H1 (cell line): ENCODE measurements around the gene CBFA2T2. TPM values are rescaled to one million over a fixed set of nuclear protein-coding genes. Genes with fewer than 3 reads are reported as not detected.

Experiments used
- CTCF ChIA-PET: fragments of 300-600 bp; sonication (Branson Sonifier 250); formaldehyde crosslinking; loops from one replicate; lab custom pipeline; 2021; ENCODE audit not compliant: partially characterized antibody; lab: Charles Lee
- POLR2A ChIA-PET: fragments of 300-600 bp; sonication (Branson Sonifier 250); formaldehyde crosslinking; loops from one replicate; lab custom pipeline; 2021; ENCODE audit warnings: inconsistent platforms; ENCODE audit not compliant: partially characterized antibody; lab: Charles Lee
- DNase-seq, 2 experiments: peaks; one replicate each; pipeline versions ENCODE4 v3.0.0 to v3.0.0-alpha.2; 2010 to 2022; ENCODE audit warnings: low spot score in 2 of 2, low read depth in 1 of 2, mixed read lengths in 1 of 2
- FAIRE-seq: peaks from 2 replicates; lab custom pipeline; 2011; peaks lifted over from hg19 to GRCh38; lab: Jason Lieb, UNC
- H2AFZ ChIP-seq: 2 replicates; pipeline ENCODE4 v1.8.1; 2012; ENCODE audit warnings: low read length, inconsistent platforms
- H2AK5ac ChIP-seq: 2 replicates; pipeline ENCODE4 v1.6.1; 2013; ENCODE audit warnings: low read depth, low read length
- H2BK120ac ChIP-seq: replicated peaks from 2 replicates; pipeline ENCODE3; 2013; ENCODE audit warnings: low read depth, low read length, inconsistent platforms
- H2BK12ac ChIP-seq: 2 replicates; pipeline ENCODE4 v1.6.1; 2013; ENCODE audit warnings: low read depth, low read length
- H2BK15ac ChIP-seq: 2 replicates; pipeline ENCODE4 v1.6.1; 2013; ENCODE audit warnings: low read length
- H2BK20ac ChIP-seq: 2 replicates; pipeline ENCODE4 v1.6.1; 2013; ENCODE audit warnings: low read length
- H2BK5ac ChIP-seq: 2 replicates; pipeline ENCODE4 v1.6.1; 2013; ENCODE audit warnings: low read depth, low read length
- H3K14ac ChIP-seq: 2 replicates; pipeline ENCODE4 v1.6.1; 2013; ENCODE audit warnings: inconsistent platforms; ENCODE audit not compliant: insufficient read length
- H3K18ac ChIP-seq: 2 replicates; pipeline ENCODE4 v1.6.1; 2013; ENCODE audit warnings: low read length; ENCODE audit errors: extremely low read depth
- H3K23ac ChIP-seq: 2 replicates; pipeline ENCODE4 v1.6.1; 2013; ENCODE audit warnings: inconsistent platforms; ENCODE audit not compliant: insufficient read length
- H3K23me2 ChIP-seq: 2 replicates; pipeline ENCODE4 v1.6.1; 2013; ENCODE audit warnings: low read depth, low read length
- H3K27ac ChIP-seq: 2 replicates; pipeline ENCODE4 v1.6.1; 2011; ENCODE audit warnings: low read depth, low read length, inconsistent platforms
- H3K27me3 ChIP-seq, 4 experiments: replicated peaks in 1 of 4; 1 replicate in 1 of 4; 2 replicates in 3 of 4; pipeline versions ENCODE4 v1.6.1 to v1.8.1; 2011 to 2013; ENCODE audit warnings: low read length in 3 of 4, mild to moderate bottlenecking in 3 of 4, inconsistent platforms in 2 of 4, mixed read lengths in 2 of 4, moderate library complexity in 1 of 4; ENCODE audit not compliant: control insufficient read depth in 3 of 4, insufficient read depth in 3 of 4; ENCODE audit errors: extremely low read depth in 1 of 4
- H3K36me3 ChIP-seq, 4 experiments: 2 replicates each; pipeline versions ENCODE4 v1.6.1 to v1.8.1; 2011 to 2013; ENCODE audit warnings: mild to moderate bottlenecking in 4 of 4, low read length in 3 of 4, moderate library complexity in 2 of 4, control low read depth in 1 of 4, inconsistent platforms in 1 of 4; ENCODE audit not compliant: insufficient read depth in 4 of 4, control insufficient read depth in 2 of 4
- H3K4ac ChIP-seq: replicated peaks from 2 replicates; pipeline ENCODE3; 2013; ENCODE audit warnings: low read length, low read depth, mixed read lengths, inconsistent platforms; ENCODE audit not compliant: insufficient read length
- H3K4me1 ChIP-seq, 4 experiments: replicated peaks in 1 of 4; 1 replicate in 1 of 4; 2 replicates in 3 of 4; pipeline versions ENCODE4 v1.6.1 to v1.8.1; 2011 to 2013; ENCODE audit warnings: low read length in 3 of 4, inconsistent platforms in 2 of 4, mixed read lengths in 1 of 4; ENCODE audit not compliant: insufficient read depth in 4 of 4, control insufficient read depth in 3 of 4
- H3K4me2 ChIP-seq, 2 experiments: 2 replicates each; pipeline versions ENCODE4 v1.6.1 to v1.8.1; 2011 to 2013; ENCODE audit warnings: low read depth in 2 of 2, low read length in 2 of 2, control low read depth in 1 of 2, inconsistent platforms in 1 of 2, mild to moderate bottlenecking in 1 of 2; ENCODE audit not compliant: insufficient read depth in 1 of 2
- H3K4me3 ChIP-seq, 4 experiments: fragments of 200-600, 300-600 bp in 1 of 4; sonication (generic), shearing (Covaris generic), sonication (Bioruptor Twin) in 1 of 4; 2 replicates each; pipeline versions ENCODE4 v1.5.1 to v1.8.1; 2011 to 2016; ENCODE audit warnings: low read length in 4 of 4, low read depth in 3 of 4, control low read depth in 2 of 4, inconsistent platforms in 2 of 4, mild to moderate bottlenecking in 2 of 4, mixed read lengths in 1 of 4, moderate library complexity in 1 of 4; ENCODE audit not compliant: insufficient read depth in 2 of 4; ENCODE audit errors: extremely low read depth in 1 of 4
- H3K56ac ChIP-seq: replicated peaks from 2 replicates; pipeline ENCODE3; 2013; ENCODE audit warnings: low read depth, mild to moderate bottlenecking, mixed read lengths, low read length, inconsistent platforms; ENCODE audit not compliant: insufficient read length
- H3K79me1 ChIP-seq: 2 replicates; pipeline ENCODE4 v1.6.1; 2013; ENCODE audit warnings: low read depth, low read length, control low read depth
- H3K79me2 ChIP-seq, 2 experiments: 2 replicates each; pipeline versions ENCODE4 v1.6.1 to v1.8.1; 2012 to 2013; ENCODE audit warnings: low read length in 2 of 2, mild to moderate bottlenecking in 2 of 2, inconsistent platforms in 1 of 2; ENCODE audit not compliant: insufficient read depth in 2 of 2, control insufficient read depth in 1 of 2
- H3K9ac ChIP-seq, 4 experiments: replicated peaks in 1 of 4; 1 replicate in 1 of 4; 2 replicates in 3 of 4; pipeline versions ENCODE4 v1.6.1 to v1.8.1; 2011 to 2013; ENCODE audit warnings: low read depth in 3 of 4, low read length in 3 of 4, control low read depth in 2 of 4, mild to moderate bottlenecking in 2 of 4, moderate library complexity in 2 of 4, inconsistent platforms in 1 of 4; ENCODE audit errors: extremely low read depth in 1 of 4
- H3K9me3 ChIP-seq, 2 experiments: 2 replicates each; pipeline versions ENCODE4 v1.6.1 to v1.8.1; 2012 to 2013; ENCODE audit warnings: mild to moderate bottlenecking in 2 of 2, moderate library complexity in 2 of 2, control low read depth in 1 of 2, inconsistent platforms in 1 of 2, low read depth in 1 of 2, low read length in 1 of 2, mixed read lengths in 1 of 2; ENCODE audit not compliant: insufficient read depth in 2 of 2
- H4K20me1 ChIP-seq, 2 experiments: replicated peaks in 1 of 2; 2 replicates each; pipeline versions ENCODE3 to v1.8.1; 2011 to 2013; ENCODE audit warnings: inconsistent platforms in 2 of 2, low read length in 2 of 2, mild to moderate bottlenecking in 1 of 2; ENCODE audit not compliant: insufficient read depth in 2 of 2, control insufficient read depth in 1 of 2
- H4K5ac ChIP-seq: 2 replicates; pipeline ENCODE4 v1.6.1; 2013; ENCODE audit warnings: low read length, low read depth, mixed read lengths, inconsistent platforms; ENCODE audit not compliant: insufficient read length
- H4K8ac ChIP-seq: 2 replicates; pipeline ENCODE4 v1.8.0; 2013; ENCODE audit warnings: mild to moderate bottlenecking, moderate library complexity, low read length, inconsistent platforms; ENCODE audit not compliant: insufficient read depth; ENCODE audit errors: extremely low read depth
- H4K91ac ChIP-seq: replicated peaks from 2 replicates; pipeline ENCODE3; 2013; ENCODE audit warnings: low read length, mixed read lengths, inconsistent platforms; ENCODE audit not compliant: insufficient read length
- BCL11A ChIP-seq, 2 experiments: IDR thresholded peaks; one replicate each; pipeline ENCODE4 v1.6.1; 2011; ENCODE audit warnings: low read depth in 2 of 2, low read length in 2 of 2, mild to moderate bottlenecking in 2 of 2
- CBX5 ChIP-seq: fragments of 300-800, 300-1000 bp; sonication (generic); IDR thresholded peaks from 2 replicates; pipeline ENCODE4 v1.7.1; 2016; ENCODE audit warnings: antibody characterized with exemption, low read length, low read depth
- CBX8 ChIP-seq: fragments of 300-800, 300-1000 bp; sonication (generic); IDR thresholded peaks from 2 replicates; pipeline ENCODE4 v1.7.1; 2016; ENCODE audit warnings: low read depth, low read length, borderline replicate concordance
- CREB1 ChIP-seq: IDR thresholded peaks from 2 replicates; pipeline ENCODE4 v1.6.1; 2012; ENCODE audit warnings: inconsistent platforms
- EZH2 ChIP-seq: fragments of 200-600 bp; sonication (generic); IDR thresholded peaks from 2 replicates; pipeline ENCODE4 v1.7.1; 2012; ENCODE audit warnings: low read depth, mild to moderate bottlenecking, moderate library complexity, low read length, inconsistent platforms; ENCODE audit not compliant: severe bottlenecking
- HDAC2 ChIP-seq, 2 experiments: fragments of 300-600 bp in 1 of 2; sonication (generic) in 1 of 2; IDR thresholded peaks; 2 replicates each; pipeline ENCODE4 v1.6.1; 2011 to 2012; ENCODE audit warnings: low read depth in 2 of 2, low read length in 2 of 2, mild to moderate bottlenecking in 2 of 2, moderate library complexity in 2 of 2, borderline replicate concordance in 1 of 2, inconsistent platforms in 1 of 2
- JUND ChIP-seq: IDR thresholded peaks from 2 replicates; pipeline ENCODE4 v1.6.1; 2011; ENCODE audit warnings: mild to moderate bottlenecking, improper control_type of control experiment, low read length
- KDM1A ChIP-seq: fragments of 200-600, 300-600 bp; sonication (generic); IDR thresholded peaks from 2 replicates; pipeline ENCODE4 v1.7.1; 2016; ENCODE audit warnings: mild to moderate bottlenecking, low read length, borderline replicate concordance
- POLR2A ChIP-seq, 2 experiments: IDR thresholded peaks; 1 replicate in 1 of 2; 2 replicates in 1 of 2; pipeline ENCODE4 v1.6.1; 2011; ENCODE audit warnings: low read depth in 2 of 2, low read length in 2 of 2, mild to moderate bottlenecking in 2 of 2; ENCODE audit errors: control extremely low read depth in 1 of 2
- SUZ12 ChIP-seq: fragments of 200-600 bp; sonication (generic); IDR thresholded peaks from 2 replicates; pipeline ENCODE4 v1.6.1; 2012; ENCODE audit warnings: mild to moderate bottlenecking, inconsistent platforms, low read length, moderate library complexity, mixed read lengths
- WGBS, 2 experiments: shearing (Covaris generic) in 1 of 2; methylation state at CpG; one replicate each; pipeline versions ENCODE4 v1.1.6 to v1.1.7; 2013 to 2015; ENCODE audit warnings: low lambda C conversion rate in 2 of 2, mixed read lengths in 2 of 2, inconsistent platforms in 1 of 2, low coverage in 1 of 2, missing lambda C conversion rate in 1 of 2; ENCODE audit not compliant: insufficient replicate concordance in 2 of 2, insufficient coverage in 1 of 2, insufficient read length in 1 of 2; ENCODE audit errors: extremely low coverage in 1 of 2, missing lambda C conversion rate in 1 of 2; 5-methylcytosine and 5-hydroxymethylcytosine counted together
- polyA plus RNA-seq, 7 experiments: library from polyadenylated mRNA; depleted of rRNA in 3 of 7; stranded (reverse) in 5 of 7; unstranded in 2 of 7; fragments of >200 nt in 5 of 7; fragments of 200-250 nt in 2 of 7; gene quantifications; 1 replicate in 5 of 7; 2 replicates in 1 of 7; 4 replicates in 1 of 7; pipeline versions ENCODE4 v1.2.1 to v1.2.3, GENCODE V29; 2011 to 2013; ENCODE audit warnings: missing spikeins in 2 of 7, mixed read lengths in 2 of 7
- total RNA-seq: library from RNA; stranded (reverse); fragmentation: NEBNext Ultra II Directional; extraction: Animal tissue kit (Norgen Biotek cat#: 25700); gene quantifications from 2 replicates; pipeline ENCODE4 v1.2.1, GENCODE V29; 2021
- TF ChIP-seq, protein P1 (sequence below): IDR thresholded peaks from 2 replicates; pipeline ENCODE4 v1.6.1; 2011; ENCODE audit warnings: low read depth, mild to moderate bottlenecking, low read length; ENCODE audit not compliant: insufficient read depth

Gene CBFA2T2
- total and polyA plus RNA-seq, 2 of the 8 experiments (the other 6 are each of a cell fraction or from before 2014, with no cell fraction given) = 11.6 to 12.9 TPM

DNA sequence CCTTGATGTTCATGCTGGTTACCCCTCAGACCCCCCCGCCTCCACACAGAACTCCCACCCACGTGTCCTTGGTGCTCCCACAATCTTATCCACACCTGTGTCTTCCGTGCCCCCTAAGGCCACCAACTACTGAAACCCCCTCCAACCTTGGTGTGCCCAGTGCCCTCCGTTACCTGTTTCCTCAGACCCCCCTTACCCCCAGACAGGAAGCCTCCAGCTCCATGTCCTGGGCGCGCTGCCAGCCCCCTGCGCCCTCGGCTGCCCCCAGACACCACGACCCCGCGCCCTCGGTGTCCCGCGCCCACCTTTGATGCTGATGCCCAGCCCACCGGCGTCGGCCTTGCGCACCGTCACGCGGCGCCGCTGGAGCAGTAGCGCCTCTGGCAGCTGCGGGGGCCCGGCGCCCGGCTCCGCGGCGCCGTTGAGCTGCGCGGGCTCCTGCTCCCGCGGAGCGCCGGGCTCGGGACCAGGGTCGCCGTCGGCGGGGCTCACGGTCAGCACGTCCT, 46.8 kb upstream of the CBFA2T2 start:
- Histone ChIP-seq H4K8ac (peak overlapping the region; percentile 71), H4K20me1 (peaks cover 0 to 4% of the 10 kb centered on the region in 2 experiments), H3K79me2 (no peaks in the 10 kb centered on the region), H3K4me2 (peak overlapping the region; percentile 49 to 93), H2AK5ac (no peak overlapping the region), H3K23ac (no peak overlapping the region), H3K27me3 (peaks cover 3 to 18% (median 15%) of the 10 kb centered on the region in 4 experiments), H2BK15ac (no peak overlapping the region), H2BK120ac (no peak overlapping the region), H4K91ac (no peak overlapping the region), H3K56ac (no peak overlapping the region), H3K4ac (no peak overlapping the region), H3K4me3 (peak overlapping the region; percentile 43 to 71 (median 44)), H3K14ac (no peak overlapping the region), H2BK5ac (no peak overlapping the region), H2BK20ac (no peak overlapping the region), H3K18ac (no peak overlapping the region)
- 2% methylated on average over 11 of the region's 45 CpGs; no CpG with 5 or more reads in 1 of the 2 experiments for WGBS, 2 experiments
- no peak for FAIRE-seq
- DNase-seq = no peak
- ChIA-PET CTCF (interaction anchor here (0.6 to 1.6 kb wide), 2 partner anchors 14 to 77 kb away, joined by 3 to 5 read pairs; no protein-coding TSS in a partner anchor), POLR2A (interaction anchor here (0.6 to 1.8 kb wide), 5 partner anchors 8 to 220 kb away, joined by 3 to 7 read pairs (median 3); partner anchors contain the start of gene CBFA2T2)
- TF ChIP-seq CBX8 = no peak
- peak; percentile 26 for TF ChIP-seq EZH2
- no peak for TF ChIP-seq BCL11A (IDR thresholded peaks at IDR 0.05; ENCODE audit: low read depth in 2 of 2, low read length in 2 of 2)
- TF ChIP-seq HDAC2 (IDR thresholded peaks at IDR 0.05; ENCODE audit: borderline replicate concordance in 1 of 2, low read depth in 2 of 2, low read length in 2 of 2) = no peak
- TF ChIP-seq KDM1A = no peak
- TF ChIP-seq POLR2A (IDR thresholded peaks at IDR 0.05; ENCODE audit: control extremely low read depth in 1 of 2, low read depth in 2 of 2, low read length in 2 of 2) = no peak
- TF ChIP-seq JUND = no peak
- peak; percentile 58 for TF ChIP-seq CREB1
- TF ChIP-seq, protein P1, sequence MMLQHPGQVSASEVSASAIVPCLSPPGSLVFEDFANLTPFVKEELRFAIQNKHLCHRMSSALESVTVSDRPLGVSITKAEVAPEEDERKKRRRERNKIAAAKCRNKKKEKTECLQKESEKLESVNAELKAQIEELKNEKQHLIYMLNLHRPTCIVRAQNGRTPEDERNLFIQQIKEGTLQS = no peak
- peak; percentile 59 for TF ChIP-seq SUZ12
- TF ChIP-seq CBX5 = no peak
- TF ChIP-seq, all 59 proteins: peak for 3
- Histone ChIP-seq H3K36me3 (no peaks in the 10 kb centered on the region), H3K27ac (no peak overlapping the region), H3K23me2 (peaks cover 6% of the 10 kb centered on the region; the same call in 1 of the 2 replicates), H3K79me1 (no peaks in the 10 kb centered on the region), H3K4me1 (peaks cover 0 to 7% (median 3%) of the 10 kb centered on the region in 4 experiments; a peak in 4 of 7 replicates), H4K5ac (no peak overlapping the region), H2BK12ac (no peak overlapping the region), H3K9ac (peak overlapping the region in 2 of 4 experiments; percentile 51 to 71; a peak in 4 of 7 replicates), H3K9me3 (no peaks in the 10 kb centered on the region), H2AFZ (peak overlapping the region; percentile 62; the same call in 1 of the 2 replicates)
